Sigmoid colon (tissue), 3 donors: ENCODE measurements around the gene CYP4F2.

Experiments
- POLR2A ChIP-seq, 2 donors: fragments of 450-650 bp; IDR thresholded peaks; one replicate each; pipeline ENCODE4 v1.6.1; 2016; ENCODE audit warnings: antibody characterized with exemption in 2 of 2, mild to moderate bottlenecking in 2 of 2, moderate library complexity in 2 of 2
- TF ChIP-seq, protein P1 (sequence below), 4 experiments: fragments of 450-650 bp in 3 of 4; fragments of 200-600 bp in 1 of 4; IDR thresholded peaks; one replicate each; pipeline ENCODE4 v1.5.1; 2016 to 2019; ENCODE audit warnings: antibody characterized with exemption in 4 of 4, mild to moderate bottlenecking in 3 of 4, moderate library complexity in 2 of 4

DNA sequence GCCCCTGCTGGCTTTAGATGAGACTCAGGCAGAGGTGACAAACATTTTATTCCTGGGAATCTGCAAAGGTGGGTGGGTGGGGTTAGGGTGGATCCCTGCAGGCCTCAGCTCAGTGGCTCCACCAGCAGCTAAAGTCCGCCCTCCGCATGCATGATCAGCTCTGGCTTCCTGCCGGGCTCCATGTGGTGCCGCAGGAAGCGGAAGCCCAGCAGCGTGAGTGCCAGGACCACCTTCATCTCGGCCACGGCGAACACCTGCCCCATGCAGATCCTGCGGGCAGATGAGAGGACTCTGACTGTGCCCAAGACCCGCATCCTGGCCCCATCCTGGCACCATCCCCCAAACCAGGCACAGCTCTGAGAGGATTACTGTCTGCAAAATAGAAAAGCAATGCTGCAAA is 26.3 kb downstream of the CYP4F2 start:
- TF ChIP-seq, protein P1, sequence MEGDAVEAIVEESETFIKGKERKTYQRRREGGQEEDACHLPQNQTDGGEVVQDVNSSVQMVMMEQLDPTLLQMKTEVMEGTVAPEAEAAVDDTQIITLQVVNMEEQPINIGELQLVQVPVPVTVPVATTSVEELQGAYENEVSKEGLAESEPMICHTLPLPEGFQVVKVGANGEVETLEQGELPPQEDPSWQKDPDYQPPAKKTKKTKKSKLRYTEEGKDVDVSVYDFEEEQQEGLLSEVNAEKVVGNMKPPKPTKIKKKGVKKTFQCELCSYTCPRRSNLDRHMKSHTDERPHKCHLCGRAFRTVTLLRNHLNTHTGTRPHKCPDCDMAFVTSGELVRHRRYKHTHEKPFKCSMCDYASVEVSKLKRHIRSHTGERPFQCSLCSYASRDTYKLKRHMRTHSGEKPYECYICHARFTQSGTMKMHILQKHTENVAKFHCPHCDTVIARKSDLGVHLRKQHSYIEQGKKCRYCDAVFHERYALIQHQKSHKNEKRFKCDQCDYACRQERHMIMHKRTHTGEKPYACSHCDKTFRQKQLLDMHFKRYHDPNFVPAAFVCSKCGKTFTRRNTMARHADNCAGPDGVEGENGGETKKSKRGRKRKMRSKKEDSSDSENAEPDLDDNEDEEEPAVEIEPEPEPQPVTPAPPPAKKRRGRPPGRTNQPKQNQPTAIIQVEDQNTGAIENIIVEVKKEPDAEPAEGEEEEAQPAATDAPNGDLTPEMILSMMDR (IDR thresholded peaks at IDR 0.05), result no peak
- TF ChIP-seq POLR2A (IDR thresholded peaks at IDR 0.05), result no peak
